NCI-H146 treated with DMSO at 0.1 percent for 48 hours (cell line): Measurements from ENCODE around the gene NKAIN4.
"Not testable (repeated sequence)": the region's sequence is repeated elsewhere in the genome, so short reads cannot be mapped to it uniquely, and the experiment has no call there.

Experiments
- DNase-seq: peaks from one replicate; lab custom pipeline; 2025; ENCODE audit not compliant: unreplicated experiment; lab: John Stamatoyannopoulos, UW

The NKAIN4 gene

DNA sequence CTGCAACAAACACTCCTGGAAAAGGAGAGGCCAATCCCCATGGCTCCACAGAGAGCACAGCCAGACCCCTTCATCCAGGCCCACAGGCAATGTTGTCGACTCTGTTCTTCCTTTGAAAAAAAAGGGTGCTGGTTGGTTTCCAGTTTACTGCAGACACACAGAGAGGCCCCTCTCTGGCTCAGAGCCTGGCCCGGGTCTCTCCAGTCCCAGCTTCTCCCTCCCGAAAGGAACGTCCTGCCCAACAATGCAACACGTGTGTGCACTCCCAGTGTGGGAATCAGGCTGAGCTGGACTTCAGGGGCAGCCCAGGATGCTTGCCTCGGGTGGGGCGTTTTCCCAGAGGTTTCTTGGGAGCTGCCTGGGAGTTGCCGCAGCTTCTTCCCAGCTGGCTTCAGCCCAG lies 4.5 kb upstream of the NKAIN4 start:
- no peak for DNase-seq

DNA sequence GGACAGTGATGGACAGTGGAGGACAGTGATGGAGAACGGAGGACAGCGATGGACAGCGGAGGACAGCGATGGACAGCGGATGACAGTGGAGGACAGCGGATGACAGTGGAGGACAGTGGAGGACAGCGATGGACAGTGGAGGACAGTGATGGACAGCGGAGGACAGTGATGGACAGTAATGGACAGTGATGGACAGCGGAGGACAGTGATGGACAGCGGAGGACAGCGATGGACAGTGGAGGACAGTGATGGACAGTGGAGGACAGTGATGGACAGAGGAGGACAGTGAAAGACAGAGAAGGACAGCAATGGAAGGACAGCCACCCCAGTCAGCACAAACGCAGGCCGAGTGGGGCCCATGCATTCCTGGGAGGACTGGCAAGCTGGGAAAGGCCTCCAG lies 3.4 kb upstream of the NKAIN4 start:
- no peak for DNase-seq

DNA sequence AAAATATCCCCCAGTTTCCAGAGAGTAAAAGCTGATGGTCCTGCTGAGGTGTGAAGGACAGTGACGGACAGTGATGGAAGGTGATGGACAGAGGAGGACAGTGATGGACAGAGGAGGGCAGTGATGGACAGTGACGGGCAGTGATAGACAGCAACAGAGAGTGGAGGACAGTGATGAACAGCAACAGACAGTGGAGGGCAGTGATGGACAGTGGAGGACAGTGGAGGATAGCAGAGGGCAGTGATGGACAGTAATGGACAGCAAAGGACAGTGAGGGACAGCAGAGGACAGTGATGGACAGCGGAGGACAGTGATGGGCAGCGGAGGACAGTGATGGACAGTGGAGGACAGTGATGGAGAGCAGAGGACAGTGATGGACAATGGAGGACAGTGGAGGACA lies 2.7 kb upstream of the NKAIN4 start:
- DNase-seq: no peak

DNA sequence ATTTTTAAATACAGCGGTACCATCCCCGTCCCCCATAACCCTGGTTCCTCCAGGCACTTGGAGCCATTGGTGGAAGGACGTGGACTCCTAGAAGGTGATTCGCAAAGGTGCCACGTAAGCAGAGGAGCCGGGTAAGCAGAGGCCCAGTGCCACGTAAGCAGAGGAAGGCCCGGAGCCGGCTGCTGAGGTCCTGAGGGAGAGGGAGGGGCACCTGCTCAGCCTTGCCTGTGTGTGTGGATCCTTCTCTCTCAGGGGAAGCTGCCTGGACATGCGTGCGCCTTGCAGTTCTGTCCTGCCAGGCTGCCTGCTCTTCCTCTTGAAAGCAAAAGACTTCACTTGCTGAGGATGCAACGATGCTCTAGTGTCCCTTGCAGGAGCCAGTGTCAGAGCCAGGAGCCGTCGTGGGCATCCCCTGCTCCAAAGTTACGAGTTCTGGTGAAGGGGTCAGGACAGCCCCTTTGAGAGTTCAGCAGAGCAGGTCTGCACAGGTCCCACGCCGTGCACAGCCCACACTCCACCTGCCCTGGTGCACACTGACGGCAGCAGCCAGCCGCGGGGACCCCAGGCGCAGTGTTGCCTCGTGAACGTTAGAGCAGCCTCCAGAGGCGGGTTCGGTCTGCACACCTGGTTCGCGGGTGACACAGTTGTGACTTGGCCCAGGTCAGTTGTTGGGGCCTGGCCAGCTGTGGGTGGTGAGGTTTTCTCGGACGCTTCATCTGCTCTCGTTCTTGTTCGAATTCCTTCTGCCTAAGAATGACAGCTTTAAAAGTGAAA lies 1.9 kb upstream of the NKAIN4 start:
- no peak for DNase-seq

DNA sequence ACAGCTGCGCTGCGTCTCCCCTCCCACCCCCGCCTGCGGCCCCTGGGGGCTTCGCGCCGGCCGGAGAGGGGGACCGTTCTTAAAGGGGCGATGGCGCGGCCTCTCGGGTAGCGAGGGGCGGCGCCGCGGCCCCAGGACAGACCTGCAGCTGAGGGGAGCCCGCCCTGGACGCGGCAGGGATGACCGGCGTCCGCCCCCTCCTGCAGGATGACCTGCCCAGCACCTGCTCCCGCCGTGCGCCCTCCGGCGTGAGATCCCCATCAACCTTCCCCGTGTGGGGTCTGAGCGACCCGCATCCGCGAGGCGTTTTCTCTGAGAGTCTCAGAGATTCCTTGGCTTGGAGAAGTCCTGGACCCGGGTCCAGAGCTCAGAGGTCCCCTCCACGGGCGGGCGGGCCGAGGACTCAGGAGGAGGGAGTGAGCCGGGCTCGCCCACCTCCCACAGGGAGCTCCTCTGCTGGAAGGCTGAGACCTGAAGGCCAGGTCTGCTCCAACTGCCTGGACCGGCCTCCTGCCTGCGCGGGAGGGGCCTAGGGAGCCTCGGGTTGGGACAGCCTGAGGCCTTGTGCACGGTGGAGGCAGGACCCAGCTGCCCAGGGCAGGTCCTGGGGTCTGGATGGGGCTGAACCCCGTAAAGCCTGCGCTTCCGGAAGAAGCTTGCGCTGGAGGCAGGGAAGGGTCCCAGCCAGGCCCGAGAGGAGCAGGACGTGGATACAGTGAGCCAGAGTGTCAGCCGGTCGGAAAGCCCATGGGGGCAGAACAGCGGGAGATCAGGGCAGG lies 532 bp upstream of the NKAIN4 start:
- no peak for DNase-seq

DNA sequence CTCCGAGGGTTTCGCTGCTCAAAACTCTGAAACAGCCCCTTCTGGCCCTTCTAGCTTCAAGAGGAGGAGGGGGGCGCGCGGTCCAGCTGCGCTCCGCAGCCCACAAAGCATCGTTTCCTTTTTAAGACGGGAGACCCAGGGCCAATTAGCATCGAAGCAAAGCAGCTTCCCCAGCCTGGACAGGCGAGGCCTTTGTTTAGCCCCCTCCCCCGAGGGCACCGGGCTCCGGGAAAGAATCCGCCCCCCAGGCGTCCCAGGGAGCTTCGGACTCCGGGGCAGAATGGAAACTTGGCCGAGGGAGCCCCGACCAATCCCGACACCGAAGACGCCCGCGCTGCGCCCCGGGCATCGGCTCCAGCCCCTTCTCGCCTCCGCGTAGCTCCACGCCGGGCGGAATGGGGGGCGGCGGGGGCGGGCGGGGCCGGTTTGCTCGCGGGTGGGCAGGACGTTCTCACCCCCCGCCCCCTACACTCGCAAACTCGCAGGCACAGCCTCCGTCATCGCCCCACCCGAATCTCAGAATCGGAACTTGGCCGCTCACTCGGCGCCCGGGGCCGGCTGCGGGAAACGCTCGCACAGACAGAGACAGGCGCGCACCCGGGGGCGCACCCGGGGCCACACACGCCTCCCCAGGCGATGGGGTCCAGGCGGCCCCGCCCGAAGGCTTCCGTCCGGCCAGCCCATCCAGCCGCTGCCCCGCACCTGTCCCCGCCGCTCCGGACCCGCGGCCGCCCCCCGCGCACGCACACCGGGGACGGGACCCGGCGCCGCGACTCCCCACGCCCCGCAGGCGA lies 628 bp downstream of the NKAIN4 start:
- no peak for DNase-seq

DNA sequence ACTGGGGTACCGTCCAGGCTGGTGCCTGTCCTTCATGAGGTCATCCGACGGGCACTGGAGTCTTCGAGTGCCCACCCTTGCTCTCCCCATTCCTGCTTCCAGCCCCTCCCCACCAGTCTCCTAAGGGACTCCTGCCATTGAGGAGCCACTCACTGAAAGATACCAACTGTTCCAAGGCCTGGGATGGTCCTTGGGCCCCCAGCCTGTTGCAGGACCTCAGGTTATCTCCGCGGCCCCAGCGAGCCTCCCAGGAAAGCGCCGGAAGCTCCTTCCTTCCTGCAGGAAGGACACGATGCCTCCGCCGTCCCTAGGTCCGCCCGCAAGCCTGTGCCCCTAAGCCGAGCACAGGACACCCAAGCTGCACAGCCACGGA lies 1.2 kb downstream of the NKAIN4 start:
- no peak for DNase-seq

DNA sequence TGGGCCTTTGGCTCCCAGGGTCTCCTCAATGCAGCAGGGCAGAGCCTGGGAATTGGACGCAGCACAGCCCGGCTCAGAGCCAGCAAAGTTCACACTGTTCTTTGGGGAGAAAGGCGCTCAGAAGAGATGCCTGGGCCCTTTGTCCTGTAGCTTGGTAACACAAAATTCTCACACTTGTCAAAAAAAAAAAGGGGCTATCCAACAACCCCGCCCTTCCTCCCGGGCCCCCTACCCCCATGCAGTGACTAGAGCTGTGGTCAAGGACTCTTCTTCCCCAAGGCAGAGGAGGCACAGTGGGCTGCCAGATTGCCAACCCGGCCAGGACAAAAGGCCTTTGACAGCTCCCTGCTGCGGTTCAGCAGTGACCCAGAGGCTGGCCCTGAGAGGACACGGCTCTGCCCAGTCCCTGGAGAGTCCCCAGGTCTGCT lies 2.0 kb downstream of the NKAIN4 start:
- DNase-seq: no peak

DNA sequence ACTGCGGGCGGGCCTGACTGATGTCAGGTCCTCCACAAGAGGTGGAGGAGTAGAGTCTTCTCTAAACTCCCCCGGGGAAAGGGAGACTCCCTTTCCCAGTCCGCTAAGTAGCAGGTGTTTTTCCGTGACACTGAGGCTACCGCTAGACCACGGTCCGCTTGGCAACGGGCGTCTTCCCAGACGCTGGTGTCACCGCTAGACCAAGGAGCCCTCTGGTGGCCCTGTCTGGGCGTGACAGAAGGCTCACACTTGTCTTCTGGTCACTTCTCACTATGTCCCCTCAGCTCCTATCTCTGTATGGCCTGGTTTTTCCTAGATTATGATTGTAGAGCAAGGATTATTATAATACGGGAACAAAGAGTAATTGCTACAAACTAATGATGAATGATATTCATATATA lies 2.9 kb downstream of the NKAIN4 start:
- not testable (repeated sequence) for DNase-seq

DNA sequence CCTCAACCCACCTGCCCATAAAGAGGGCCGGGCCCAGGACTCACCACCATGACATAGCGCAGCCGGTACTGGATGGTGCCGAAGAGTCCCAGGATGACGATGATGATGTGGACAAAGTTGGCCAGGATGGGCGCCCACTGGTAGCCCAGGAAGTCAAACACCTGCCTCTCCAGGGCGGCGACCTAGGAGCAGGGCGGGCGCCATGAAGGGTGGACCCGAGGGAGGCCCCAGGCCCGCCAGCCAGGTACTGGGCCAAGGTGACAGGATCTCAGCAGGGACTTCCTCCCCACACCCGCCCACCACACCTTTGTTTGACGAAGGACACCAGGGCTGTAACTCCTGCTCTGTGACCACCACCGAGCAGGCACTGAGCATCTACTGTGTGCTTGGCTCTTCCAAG lies 4.4 kb downstream of the NKAIN4 start:
- no peak for DNase-seq

DNA sequence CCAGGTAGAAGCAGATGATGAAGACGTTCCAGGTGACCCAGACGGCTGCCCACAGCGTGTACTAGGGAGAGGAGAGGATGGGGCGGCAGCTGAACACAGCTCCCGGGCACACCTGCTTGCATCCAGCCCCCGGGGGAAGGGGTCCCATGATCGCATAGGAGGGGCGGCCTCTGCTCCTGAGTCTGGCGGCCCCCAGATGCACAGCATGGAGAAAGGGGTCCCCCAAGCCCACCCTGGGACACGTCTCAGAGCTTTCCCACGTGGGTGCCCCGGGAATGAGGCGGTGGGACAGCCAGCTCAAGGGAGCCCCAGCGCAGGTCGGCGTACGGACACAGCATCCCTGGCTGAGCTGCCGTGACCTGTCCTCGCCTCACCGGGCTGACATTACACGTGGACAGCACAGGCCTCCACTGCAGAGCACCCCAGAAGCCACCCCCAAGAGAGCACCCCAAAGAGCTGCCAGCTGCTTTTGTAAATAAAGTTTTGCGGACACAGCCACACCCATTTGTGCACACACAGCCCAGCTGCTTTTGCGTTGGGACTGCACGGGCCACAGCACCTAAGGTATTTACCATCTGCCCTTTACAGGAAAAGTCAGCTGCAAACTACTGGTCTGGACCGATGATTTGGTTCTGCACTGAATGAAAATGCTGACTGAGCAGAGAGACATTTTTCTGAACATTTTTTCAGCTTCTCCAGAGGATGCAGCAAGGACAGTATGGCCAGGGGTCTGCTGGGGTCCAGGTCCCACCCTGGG lies 5.2 kb downstream of the NKAIN4 start:
- DNase-seq: no peak

DNA sequence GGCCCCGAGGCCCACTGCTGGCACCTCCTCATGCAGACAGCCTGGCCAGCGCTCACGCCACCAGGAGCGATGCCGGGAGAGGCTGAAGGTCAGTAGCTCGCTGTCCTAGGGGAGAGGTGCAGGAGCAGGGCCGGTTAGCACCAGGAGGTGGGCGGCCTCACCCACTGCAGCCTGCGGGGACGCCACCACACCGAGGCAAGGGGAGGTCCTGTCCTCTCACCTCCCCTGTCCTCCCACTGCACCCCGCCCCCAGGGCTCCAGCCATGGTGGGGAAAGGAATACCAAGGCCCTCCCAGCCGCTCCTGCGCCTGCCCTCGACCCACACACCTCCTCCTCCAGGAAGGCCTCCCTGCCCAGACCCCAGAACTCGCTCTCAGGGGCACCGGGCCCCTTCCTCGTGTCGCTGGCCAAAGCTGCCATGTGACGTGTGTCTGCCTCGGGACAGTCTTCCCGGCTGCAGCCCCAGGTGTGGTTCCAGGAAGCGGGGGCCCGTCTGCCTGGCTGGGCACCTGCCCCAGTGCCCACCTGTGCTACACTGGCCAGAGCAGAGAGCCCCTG lies 6.5 kb downstream of the NKAIN4 start:
- DNase-seq: no peak

DNA sequence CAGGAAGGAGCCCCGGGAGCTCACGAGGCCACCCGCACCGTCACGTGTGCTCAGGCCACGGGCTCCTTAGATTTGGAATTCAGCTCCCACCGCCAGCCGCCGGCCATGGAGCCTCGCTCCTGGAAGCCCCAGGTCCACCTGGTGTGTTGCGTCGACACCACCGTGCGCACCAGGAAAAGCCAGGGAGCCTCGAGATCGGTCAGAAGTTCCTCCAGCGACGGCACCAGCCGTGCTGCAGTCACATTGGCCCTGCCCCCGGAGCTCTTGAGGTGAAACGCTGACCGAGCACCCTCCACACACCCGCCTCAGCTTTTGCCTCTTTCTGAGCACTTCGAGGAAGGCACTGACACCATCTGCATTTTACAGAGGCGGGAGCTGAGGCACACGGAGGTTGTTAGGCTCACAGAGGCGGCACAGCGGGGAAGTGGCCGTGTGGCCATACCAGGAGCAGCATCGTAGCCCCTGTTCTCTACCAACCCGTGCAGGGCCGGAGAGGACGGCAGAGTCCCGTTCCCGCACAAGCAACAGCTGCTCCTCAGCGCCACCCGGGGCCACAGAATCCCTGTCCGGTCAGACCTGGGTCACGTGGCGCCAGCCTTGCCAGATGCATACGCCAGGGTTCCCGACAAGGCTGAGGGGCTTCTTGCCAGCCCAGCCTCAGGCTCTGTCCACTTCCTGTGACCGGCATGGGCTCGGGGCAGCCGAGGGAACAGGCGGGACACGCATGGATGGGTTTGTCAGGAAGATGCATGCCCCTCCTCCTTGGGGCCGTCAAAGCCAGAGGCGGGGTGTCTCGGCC lies 7.6 kb downstream of the NKAIN4 start:
- peak; percentile 34 for DNase-seq

DNA sequence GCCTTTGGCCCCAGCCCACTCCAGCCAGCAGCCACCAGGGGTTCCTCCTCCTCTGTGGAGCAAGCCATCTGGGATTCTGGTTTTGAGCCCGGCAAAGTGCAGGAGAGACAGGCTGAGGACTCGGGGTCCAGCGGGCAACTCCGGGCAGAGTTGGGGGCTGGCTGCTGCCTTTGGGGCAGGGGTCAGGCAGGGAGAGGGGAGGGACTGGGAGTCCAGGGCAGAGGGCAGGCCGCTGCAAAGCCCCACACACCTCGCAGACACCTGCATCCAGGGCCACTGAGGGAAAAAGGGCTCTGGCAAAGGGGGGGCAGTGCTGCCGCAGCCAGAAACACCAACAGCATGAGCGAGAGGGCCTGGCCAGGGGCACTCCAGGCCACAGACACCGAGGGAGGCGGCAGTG lies 9.8 kb downstream of the NKAIN4 start:
- DNase-seq: no peak

DNA sequence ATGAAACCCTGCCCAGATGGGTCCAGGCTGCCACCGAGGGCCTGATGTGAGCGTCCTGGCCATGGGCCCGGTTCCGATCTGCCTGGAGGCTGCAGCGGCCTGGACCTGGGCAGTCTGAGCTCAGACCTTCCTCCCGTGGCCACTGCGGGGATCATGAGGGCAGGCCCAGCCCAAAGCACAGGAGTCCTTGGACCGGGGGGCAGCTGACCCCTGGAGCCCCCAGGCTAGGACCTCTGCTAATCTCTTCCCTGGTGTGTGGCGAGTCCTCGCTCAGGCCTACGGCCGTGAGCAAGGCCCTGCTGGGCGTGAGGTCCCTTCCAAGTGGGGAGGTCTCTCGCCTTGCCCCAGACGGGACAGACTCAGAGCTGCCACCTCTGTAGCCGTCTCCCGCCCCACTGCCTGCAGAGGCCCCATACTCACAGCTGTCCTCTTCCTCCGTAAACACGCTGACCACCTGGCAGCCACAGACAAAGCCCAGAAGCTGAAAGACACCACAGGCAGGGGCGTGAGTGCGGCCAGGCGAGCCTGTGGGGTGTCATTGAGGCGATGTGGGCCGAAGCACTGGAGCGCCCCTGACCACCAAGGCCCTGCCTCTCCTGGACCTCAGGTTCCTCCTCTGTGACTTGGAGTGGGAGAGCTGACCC lies 10.5 kb downstream of the NKAIN4 start:
- DNase-seq: no peak

DNA sequence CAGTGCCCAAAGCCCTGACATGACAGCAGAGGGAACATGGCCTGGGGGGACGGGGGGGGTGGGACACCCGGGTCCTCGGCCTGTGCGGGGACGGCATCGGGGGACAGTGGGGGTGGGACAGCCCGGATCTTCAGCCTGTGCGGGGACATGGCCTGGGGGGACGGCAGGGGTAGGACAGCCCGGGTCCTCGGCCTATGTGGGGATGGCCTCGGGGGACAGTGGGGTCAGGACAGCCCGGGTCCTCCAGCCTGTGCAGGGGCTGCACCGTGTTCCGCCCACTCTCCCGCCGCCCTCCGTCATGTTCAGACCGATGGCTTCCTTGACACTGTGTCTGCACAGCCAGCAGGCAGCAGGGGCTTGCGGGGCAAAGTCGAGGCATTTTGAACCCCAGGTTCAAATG lies 11.5 kb downstream of the NKAIN4 start:
- no peak for DNase-seq

DNA sequence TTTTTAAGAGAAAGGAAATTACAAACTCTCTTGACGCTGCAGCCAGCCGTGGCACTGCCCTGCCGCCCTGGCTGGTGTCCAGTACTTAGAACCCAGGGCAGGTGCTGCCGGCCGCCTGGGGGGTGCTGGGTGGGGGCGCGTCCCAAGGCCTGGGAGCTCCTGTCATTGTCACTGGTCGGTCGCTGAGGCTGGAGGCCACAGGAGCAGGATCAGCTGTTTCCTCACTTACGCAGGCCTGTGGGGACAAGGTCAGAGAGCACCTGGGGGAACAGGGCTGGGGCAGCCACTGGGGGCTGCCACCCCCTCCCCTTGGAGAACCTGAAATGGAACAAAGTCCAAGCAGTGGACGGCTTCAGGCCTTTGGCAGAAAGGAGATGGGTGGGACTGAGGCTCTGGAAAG lies 13.0 kb downstream of the NKAIN4 start:
- no peak for DNase-seq

DNA sequence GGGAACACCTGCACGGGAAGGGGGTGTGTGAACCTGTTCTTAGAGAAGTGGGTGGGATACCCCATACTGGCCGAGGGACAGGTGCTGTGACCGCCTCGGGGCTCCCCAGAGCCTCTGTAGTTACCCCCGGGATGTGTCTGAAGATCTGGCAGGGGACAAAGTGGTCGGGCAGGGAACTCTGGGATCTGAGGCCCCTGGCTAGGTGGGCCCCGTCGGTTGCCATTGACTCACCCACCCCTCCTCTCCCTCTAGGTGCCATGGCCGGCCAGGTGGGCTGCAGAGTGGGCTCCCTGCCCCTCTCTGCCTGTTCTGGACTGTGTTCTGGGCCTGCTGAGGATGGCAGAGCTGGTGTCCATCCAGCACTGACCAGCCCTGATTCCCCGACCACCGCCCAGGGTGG lies 14.3 kb downstream of the NKAIN4 start:
- no peak for DNase-seq

DNA sequence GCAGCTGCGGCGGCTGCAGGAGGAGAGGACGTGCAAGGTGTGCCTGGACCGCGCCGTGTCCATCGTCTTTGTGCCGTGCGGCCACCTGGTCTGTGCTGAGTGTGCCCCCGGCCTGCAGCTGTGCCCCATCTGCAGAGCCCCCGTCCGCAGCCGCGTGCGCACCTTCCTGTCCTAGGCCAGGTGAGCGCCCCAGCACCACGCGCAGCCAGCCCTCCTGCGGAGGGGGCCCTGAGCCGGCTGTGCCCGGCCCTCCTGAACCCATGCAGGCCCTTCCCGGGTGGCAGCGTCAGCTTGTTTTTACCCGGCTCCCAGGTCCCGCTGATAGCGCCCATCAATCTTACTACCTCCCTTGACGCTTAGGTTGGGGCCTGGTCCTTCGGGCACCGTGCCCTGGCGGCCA lies 14.8 kb downstream of the NKAIN4 start:
- no peak for DNase-seq
